Kidney epithelial cell (primary cell): ENCODE measurements around the gene CDC5L. TPM values are rescaled to one million over a fixed set of nuclear protein-coding genes. Genes with fewer than 3 reads are reported as not detected.

Experiments
- DNase-seq: peaks from one replicate; pipeline ENCODE4 v3.0.0-alpha.2; 2010; ENCODE audit warnings: low read depth
- H3K27me3 ChIP-seq: 2 replicates; pipeline ENCODE4 v1.6.0; 2011; ENCODE audit warnings: low read length; ENCODE audit not compliant: control insufficient read depth, insufficient read depth
- H3K36me3 ChIP-seq: 2 replicates; pipeline ENCODE4 v1.5.1; 2011; ENCODE audit warnings: low read length; ENCODE audit not compliant: control insufficient read depth, insufficient read depth
- H3K4me3 ChIP-seq: 2 replicates; pipeline ENCODE4 v1.5.1; 2011; ENCODE audit warnings: low read depth, mild to moderate bottlenecking, control low read depth, low read length
- total RNA-seq: library from RNA; depleted of rRNA; stranded (reverse); fragments of >200 nt; gene quantifications from 2 replicates; pipeline ENCODE4 v1.2.3, GENCODE V29; 2015
- TF ChIP-seq, protein P1 (sequence below): IDR thresholded peaks from 2 replicates; pipeline ENCODE4 v1.5.1; 2011; ENCODE audit warnings: mild to moderate bottlenecking, moderate library complexity, low read length, control low read depth, inconsistent platforms; ENCODE audit not compliant: insufficient read depth, poor library complexity, severe bottlenecking

Gene CDC5L
- total RNA-seq, 1 donor from 2014 or later, result 24.9 TPM

DNA sequence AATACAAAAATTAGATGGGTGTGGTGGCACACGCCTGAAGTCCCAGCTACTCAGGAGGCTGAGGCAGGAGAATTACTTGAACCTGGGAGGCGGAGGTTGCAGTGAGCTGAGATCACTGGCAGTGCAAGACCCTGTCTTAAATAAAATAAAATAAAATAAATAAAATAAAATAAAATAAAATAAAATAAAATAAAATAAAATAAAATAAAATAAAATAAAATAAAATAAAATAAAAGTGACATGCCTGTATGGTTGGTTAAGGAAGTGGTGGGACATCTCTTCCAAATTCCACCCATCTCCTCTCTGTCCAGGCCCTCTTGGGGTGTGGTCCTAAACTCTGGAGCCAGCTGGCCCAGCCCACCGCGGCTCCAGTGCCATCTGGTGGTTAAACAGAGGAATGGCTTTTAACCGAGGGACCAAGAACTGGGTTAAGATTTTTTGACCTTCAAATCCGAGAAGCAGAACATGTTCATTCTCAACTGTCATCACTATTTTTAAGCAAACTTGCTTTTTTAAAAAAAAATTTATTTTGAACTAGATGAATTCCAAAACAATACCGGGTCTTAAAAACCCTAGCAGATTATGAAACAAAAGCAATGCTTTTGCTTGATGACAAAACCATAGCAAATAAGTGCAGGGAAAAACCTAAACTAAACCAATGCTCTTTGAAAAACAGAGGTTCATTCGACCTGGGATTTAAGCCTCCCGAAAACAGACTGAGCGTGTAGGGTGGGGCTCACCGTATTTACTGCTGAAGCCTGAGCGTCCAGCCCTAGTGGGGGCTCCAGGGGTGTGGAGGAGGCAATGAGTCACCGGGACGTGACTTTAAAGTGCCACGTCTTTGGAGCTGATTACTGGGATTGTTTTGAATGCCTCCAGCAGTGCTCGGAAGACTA lies 68.8 kb downstream of the CDC5L start:
- DNase-seq, result no peak

DNA sequence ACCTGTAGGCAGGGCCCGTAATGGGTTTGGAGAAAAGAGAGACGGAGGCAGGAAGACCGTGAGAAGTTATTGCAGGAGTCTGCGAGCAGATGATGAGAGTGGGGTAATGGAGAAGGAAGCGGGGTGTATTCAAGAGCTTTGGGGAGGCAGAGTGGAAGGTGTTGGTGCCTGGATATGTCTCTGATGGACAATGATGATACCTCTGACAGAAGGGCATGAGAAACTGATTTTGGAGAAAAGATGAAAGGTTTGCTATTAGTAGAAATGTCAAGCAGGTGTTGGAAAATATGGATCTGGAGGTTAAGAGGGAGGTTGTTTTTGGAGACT lies 69.4 kb downstream of the CDC5L start:
- Histone ChIP-seq H3K4me3 (no peak overlapping the region), H3K36me3 (no peaks in the 10 kb centered on the region), H3K27me3 (no peaks in the 10 kb centered on the region)
- TF ChIP-seq, protein P1, sequence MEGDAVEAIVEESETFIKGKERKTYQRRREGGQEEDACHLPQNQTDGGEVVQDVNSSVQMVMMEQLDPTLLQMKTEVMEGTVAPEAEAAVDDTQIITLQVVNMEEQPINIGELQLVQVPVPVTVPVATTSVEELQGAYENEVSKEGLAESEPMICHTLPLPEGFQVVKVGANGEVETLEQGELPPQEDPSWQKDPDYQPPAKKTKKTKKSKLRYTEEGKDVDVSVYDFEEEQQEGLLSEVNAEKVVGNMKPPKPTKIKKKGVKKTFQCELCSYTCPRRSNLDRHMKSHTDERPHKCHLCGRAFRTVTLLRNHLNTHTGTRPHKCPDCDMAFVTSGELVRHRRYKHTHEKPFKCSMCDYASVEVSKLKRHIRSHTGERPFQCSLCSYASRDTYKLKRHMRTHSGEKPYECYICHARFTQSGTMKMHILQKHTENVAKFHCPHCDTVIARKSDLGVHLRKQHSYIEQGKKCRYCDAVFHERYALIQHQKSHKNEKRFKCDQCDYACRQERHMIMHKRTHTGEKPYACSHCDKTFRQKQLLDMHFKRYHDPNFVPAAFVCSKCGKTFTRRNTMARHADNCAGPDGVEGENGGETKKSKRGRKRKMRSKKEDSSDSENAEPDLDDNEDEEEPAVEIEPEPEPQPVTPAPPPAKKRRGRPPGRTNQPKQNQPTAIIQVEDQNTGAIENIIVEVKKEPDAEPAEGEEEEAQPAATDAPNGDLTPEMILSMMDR, result no peak
- DNase-seq, result no peak

More for the DNA sequence above, 68.8 kb downstream of the CDC5L start:
- TF ChIP-seq, protein P1, result peak; percentile 86
- Histone ChIP-seq H3K36me3 (no peaks in the 10 kb centered on the region), H3K27me3 (no peaks in the 10 kb centered on the region), H3K4me3 (peak overlapping the region; percentile 20)

DNA sequence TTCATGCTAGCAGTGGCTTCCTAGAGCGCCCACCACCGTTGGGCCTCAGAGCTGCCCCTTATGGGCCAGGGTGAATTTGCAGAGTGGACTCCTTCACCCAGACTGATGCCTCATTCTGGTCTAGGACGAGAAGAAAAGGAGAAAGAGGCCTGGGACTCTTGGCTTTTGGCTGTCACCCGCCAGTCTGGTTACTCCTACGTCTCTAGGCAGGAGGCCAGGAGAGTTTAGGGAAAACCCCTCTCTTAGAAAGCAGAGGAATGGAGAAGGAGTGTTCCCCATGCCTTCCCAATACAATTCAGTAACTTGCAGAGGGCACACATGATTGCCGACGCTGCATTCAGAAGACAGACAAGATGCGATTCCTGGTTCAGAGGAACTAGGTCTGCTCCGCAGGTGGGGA lies 70.1 kb downstream of the CDC5L start:
- Histone ChIP-seq H3K4me3 (no peak overlapping the region), H3K36me3 (no peaks in the 10 kb centered on the region), H3K27me3 (no peaks in the 10 kb centered on the region)
- TF ChIP-seq, protein P1, result no peak
- no peak for DNase-seq

DNA sequence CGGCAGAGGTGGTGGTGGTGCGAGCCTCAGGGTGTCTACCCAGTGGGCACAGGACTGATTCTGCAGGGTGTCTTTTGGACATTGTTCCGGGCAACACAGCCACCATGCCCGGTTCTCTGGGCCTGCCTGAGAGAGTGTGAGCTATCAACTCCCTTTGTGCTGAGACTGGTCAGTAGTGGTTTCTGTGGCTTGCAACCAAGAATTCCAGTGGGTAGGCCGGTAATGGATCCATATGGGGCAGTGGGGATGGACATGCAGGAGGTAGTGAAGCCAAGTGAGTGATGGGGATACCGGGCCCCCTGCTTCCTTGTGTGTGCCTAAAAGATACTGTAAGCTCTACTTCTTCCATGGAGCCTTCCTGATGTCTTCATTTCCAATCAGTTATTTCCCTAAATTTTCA lies 71.0 kb downstream of the CDC5L start:
- TF ChIP-seq, protein P1, result no peak
- Histone ChIP-seq H3K27me3 (no peaks in the 10 kb centered on the region), H3K36me3 (no peaks in the 10 kb centered on the region), H3K4me3 (no peak overlapping the region)
- DNase-seq, result no peak

DNA sequence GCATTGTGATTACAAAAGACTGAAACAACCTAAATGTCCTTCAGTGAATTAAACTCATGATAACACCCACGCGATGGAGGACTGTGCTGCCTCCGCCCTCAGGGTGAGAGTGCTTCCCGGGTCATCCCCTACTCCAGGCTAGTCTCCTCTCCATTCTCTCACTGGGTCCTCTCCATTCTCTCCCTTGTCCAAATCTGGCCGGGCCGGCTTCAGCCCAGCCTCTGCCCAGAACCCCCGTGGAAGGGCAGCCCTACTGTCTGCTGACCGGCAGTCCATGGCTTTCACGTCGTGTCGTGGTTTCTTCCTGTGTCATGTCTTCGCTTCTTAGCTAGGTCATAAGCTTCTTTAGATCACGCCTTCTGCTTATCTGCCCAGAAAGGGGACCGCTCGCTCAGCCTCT lies 74.8 kb downstream of the CDC5L start:
- Histone ChIP-seq H3K36me3 (no peaks in the 10 kb centered on the region), H3K4me3 (no peak overlapping the region), H3K27me3 (no peaks in the 10 kb centered on the region)
- DNase-seq, result no peak
- TF ChIP-seq, protein P1, result no peak
